DND-41 (cell line): ENCODE results near the gene SLC22A17.

Experiments
- ATAC-seq: fragments of 200-7000 bp; cut with Tn5 transposase; 3 replicates; pipeline ENCODE4 v1.9.1; 2021; ENCODE audit warnings: low read depth; ENCODE audit not compliant: insufficient read depth
- DNase-seq: peaks from one replicate; pipeline ENCODE4 v3.0.0-alpha.2; 2020
- H2AFZ ChIP-seq: 2 replicates; pipeline ENCODE4 v1.6.0; 2012; ENCODE audit warnings: low read depth, low read length
- H3K27ac ChIP-seq: 2 replicates; pipeline ENCODE4 v1.5.1; 2012; ENCODE audit warnings: low read length, inconsistent platforms
- H3K27me3 ChIP-seq: fragments of 200-600 bp; sonication (generic); 2 replicates; pipeline ENCODE4 v1.6.0; 2012; ENCODE audit warnings: low read length, mild to moderate bottlenecking, inconsistent platforms; ENCODE audit not compliant: insufficient read depth, poor library complexity
- H3K36me3 ChIP-seq: 2 replicates; pipeline ENCODE4 v1.5.1; 2012; ENCODE audit warnings: low read length, inconsistent platforms; ENCODE audit not compliant: insufficient read depth
- H3K4me1 ChIP-seq: 2 replicates; pipeline ENCODE4 v1.5.1; 2012; ENCODE audit warnings: mild to moderate bottlenecking, low read length; ENCODE audit not compliant: insufficient read depth
- H3K4me2 ChIP-seq: 2 replicates; pipeline ENCODE4 v1.6.0; 2012; ENCODE audit warnings: mild to moderate bottlenecking, moderate library complexity, low read length, inconsistent platforms; ENCODE audit not compliant: insufficient read depth
- H3K4me3 ChIP-seq, 2 experiments: fragments of 200-600 bp in 1 of 2; shearing (Covaris generic) in 1 of 2; 2 replicates each; pipeline ENCODE4 v1.5.1; 2012 to 2016; ENCODE audit warnings: inconsistent platforms in 2 of 2, low read length in 2 of 2, mild to moderate bottlenecking in 2 of 2, low read depth in 1 of 2, moderate library complexity in 1 of 2
- H3K79me2 ChIP-seq: 2 replicates; pipeline ENCODE4 v1.6.0; 2012; ENCODE audit warnings: low read length, inconsistent platforms; ENCODE audit not compliant: insufficient read depth
- H3K9ac ChIP-seq: 2 replicates; pipeline ENCODE4 v1.6.0; 2012; ENCODE audit warnings: low read depth, mild to moderate bottlenecking, inconsistent platforms, low read length, moderate library complexity
- H3K9me3 ChIP-seq: 2 replicates; pipeline ENCODE4 v1.5.1; 2012; ENCODE audit warnings: low read length, moderate library complexity, mild to moderate bottlenecking, inconsistent platforms; ENCODE audit not compliant: insufficient read depth, severe bottlenecking
- H4K20me1 ChIP-seq: 2 replicates; pipeline ENCODE4 v1.6.0; 2012; ENCODE audit warnings: low read length; ENCODE audit not compliant: insufficient read depth
- EZH2 ChIP-seq: IDR thresholded peaks from 3 replicates; pipeline ENCODE4 v1.6.1; 2012; ENCODE audit warnings: borderline replicate concordance, low read depth, mild to moderate bottlenecking, moderate library complexity, low read length, inconsistent platforms; ENCODE audit not compliant: severe bottlenecking
- TF ChIP-seq, protein P1 (sequence below): IDR thresholded peaks from 2 replicates; pipeline ENCODE4 v1.5.1; 2012; ENCODE audit warnings: borderline replicate concordance, low read length, moderate library complexity, mild to moderate bottlenecking; ENCODE audit not compliant: poor library complexity, severe bottlenecking; ENCODE audit errors: extremely low read depth

SLC22A17 gene

DNA sequence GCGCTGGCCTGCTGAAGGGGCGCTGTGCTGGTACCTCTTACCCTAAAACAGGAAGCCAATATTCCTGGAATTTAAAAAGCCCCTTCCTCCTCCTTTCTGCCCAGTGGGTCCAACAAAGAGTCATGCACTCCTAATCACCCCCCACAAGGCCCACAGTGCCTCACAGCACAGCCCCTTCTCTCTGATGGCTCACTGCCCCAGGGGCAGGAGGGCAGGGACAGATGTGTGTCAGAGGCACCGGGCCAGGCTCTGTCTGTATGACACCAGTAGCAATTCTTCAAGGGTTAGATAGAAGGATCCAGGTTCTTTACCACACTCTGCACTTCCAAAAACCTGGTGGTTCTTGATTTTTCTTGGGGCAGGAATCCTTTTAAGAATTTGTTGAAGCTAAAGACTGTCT, 46.4 kb upstream of the SLC22A17 start:
- H3K9ac ChIP-seq, result no peak overlapping the region
- H3K27me3 ChIP-seq, result peaks cover 12% of the 10 kb centered on the region
- DNase-seq, result no peak
- no peak for ATAC-seq
- H3K79me2 ChIP-seq, result no peaks in the 10 kb centered on the region
- no peak overlapping the region for H3K4me2 ChIP-seq
- H4K20me1 ChIP-seq, result no peaks in the 10 kb centered on the region; the same call in 1 of the 2 replicates
- H3K36me3 ChIP-seq, result no peaks in the 10 kb centered on the region
- no peaks in the 10 kb centered on the region for H3K4me1 ChIP-seq
- H3K9me3 ChIP-seq, result no peaks in the 10 kb centered on the region
- H3K27ac ChIP-seq, result no peak overlapping the region
- TF ChIP-seq, protein P1, sequence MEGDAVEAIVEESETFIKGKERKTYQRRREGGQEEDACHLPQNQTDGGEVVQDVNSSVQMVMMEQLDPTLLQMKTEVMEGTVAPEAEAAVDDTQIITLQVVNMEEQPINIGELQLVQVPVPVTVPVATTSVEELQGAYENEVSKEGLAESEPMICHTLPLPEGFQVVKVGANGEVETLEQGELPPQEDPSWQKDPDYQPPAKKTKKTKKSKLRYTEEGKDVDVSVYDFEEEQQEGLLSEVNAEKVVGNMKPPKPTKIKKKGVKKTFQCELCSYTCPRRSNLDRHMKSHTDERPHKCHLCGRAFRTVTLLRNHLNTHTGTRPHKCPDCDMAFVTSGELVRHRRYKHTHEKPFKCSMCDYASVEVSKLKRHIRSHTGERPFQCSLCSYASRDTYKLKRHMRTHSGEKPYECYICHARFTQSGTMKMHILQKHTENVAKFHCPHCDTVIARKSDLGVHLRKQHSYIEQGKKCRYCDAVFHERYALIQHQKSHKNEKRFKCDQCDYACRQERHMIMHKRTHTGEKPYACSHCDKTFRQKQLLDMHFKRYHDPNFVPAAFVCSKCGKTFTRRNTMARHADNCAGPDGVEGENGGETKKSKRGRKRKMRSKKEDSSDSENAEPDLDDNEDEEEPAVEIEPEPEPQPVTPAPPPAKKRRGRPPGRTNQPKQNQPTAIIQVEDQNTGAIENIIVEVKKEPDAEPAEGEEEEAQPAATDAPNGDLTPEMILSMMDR, result no peak
- no peak for TF ChIP-seq EZH2
- H2AFZ ChIP-seq, result no peak overlapping the region
- no peak overlapping the region for H3K4me3 ChIP-seq

DNA sequence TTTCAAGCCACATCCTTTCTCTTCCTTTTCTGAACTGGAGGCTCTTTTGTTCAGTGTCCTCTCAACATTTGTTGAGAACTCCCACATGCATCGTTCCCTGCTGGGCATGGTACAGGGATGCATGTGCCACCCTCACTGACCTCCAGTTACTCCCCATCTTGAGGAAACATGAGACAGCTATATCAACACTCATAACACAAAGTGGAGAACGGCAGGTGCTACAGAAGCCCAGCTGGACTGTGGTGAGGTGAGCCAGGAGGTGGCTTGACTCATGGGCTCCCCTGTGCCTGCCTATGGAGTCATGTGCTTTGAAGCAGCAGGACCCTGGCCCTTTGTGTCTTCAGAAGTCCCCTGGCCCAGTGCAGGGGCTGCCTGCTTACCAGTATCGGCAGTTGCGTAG, 45.7 kb upstream of the SLC22A17 start:
- Histone ChIP-seq H3K9ac (no peak overlapping the region), H3K4me1 (no peaks in the 10 kb centered on the region), H3K4me2 (no peak overlapping the region), H3K27me3 (peaks cover 4% of the 10 kb centered on the region), H3K79me2 (no peaks in the 10 kb centered on the region), H3K4me3 (no peak overlapping the region), H3K9me3 (no peaks in the 10 kb centered on the region), H2AFZ (no peak overlapping the region), H4K20me1 (no peaks in the 10 kb centered on the region), H3K27ac (no peak overlapping the region), H3K36me3 (no peaks in the 10 kb centered on the region)
- DNase-seq (no peak), ATAC-seq (no peak)
- TF ChIP-seq, protein P1, result no peak

DNA sequence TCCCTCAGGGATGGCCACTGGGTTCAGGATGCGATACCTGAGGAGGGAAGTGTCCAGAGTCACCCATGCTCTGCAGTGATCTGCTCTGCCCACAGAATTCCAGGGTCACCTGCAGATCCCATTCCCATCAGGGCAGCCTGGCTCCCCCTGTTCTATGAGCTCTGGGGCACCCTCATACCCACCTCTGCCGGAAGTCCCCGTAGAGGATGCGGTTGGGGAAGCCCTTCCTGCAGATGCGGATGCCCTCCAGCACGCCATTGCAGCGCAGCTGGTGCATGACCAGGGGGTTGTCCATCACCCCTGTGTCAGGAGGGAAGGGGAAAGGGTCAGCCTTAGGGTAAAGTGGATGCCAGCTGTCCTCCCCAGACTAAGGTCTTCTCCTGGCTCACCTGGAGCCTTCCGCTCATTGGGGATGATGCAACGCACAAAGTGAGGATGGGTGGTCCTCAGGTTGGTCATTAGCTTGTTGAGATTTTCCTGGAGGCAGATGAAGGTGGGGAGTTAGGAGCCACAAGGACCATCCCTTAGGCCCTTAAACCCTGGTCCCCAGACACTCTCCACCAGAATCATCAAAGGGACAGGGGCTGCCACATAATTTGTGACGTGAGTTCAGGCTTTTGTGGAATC, 44.2 kb upstream of the SLC22A17 start:
- H3K4me1 ChIP-seq, result no peaks in the 10 kb centered on the region
- ATAC-seq, result no peak
- H3K79me2 ChIP-seq, result no peaks in the 10 kb centered on the region
- H3K9me3 ChIP-seq, result no peaks in the 10 kb centered on the region
- no peaks in the 10 kb centered on the region for H4K20me1 ChIP-seq
- DNase-seq, result no peak
- no peak overlapping the region for H2AFZ ChIP-seq
- no peak for TF ChIP-seq EZH2
- TF ChIP-seq, protein P1, result no peak
- no peak overlapping the region for H3K4me3 ChIP-seq
- no peak overlapping the region for H3K4me2 ChIP-seq
- no peak overlapping the region for H3K9ac ChIP-seq
- H3K27me3 ChIP-seq, result peaks cover 4% of the 10 kb centered on the region
- H3K36me3 ChIP-seq, result no peaks in the 10 kb centered on the region
- H3K27ac ChIP-seq, result no peak overlapping the region

DNA sequence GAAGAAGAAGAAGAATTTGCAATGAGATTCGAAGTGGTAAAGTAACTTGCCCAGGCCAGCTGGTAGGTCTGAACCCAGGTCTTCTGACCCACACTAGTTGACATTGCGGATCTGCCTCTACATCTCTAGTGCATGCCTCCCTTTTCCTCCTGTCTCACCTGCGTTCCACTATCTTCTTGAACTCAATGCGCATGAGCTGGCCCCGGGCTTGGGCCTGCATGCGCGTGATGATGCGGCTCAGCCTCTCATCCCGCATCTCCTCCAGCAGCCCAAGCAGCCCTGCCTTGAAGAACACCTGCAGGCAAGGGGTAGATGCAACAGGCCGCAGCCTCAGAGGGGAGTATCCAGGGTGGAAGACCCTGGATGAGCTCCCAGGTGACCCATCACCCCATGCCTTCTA, 43.4 kb upstream of the SLC22A17 start:
- no peak for TF ChIP-seq EZH2
- TF ChIP-seq, protein P1, result no peak
- no peaks in the 10 kb centered on the region for H3K4me1 ChIP-seq
- no peaks in the 10 kb centered on the region for H4K20me1 ChIP-seq
- no peak overlapping the region for H3K9ac ChIP-seq
- DNase-seq (no peak), ATAC-seq (no peak)
- H3K4me3 ChIP-seq, result no peak overlapping the region
- H3K79me2 ChIP-seq, result no peaks in the 10 kb centered on the region
- H3K27ac ChIP-seq, result no peak overlapping the region
- H2AFZ ChIP-seq, result no peak overlapping the region
- H3K27me3 ChIP-seq, result peaks cover 5% of the 10 kb centered on the region
- no peaks in the 10 kb centered on the region for H3K36me3 ChIP-seq
- H3K9me3 ChIP-seq, result no peaks in the 10 kb centered on the region
- H3K4me2 ChIP-seq, result no peak overlapping the region
